Neural cell (in vitro differentiated cells): Measurements from ENCODE around the gene SAT2.

Experiments used
- CTCF ChIP-seq: fragments of 450-650 bp; IDR thresholded peaks from 2 replicates; pipeline ENCODE4 v1.5.1; 2014; ENCODE audit warnings: antibody characterized with exemption, mild to moderate bottlenecking, moderate library complexity; ENCODE audit not compliant: poor library complexity, severe bottlenecking
- EP300 ChIP-seq: fragments of 450-650 bp; conservative IDR thresholded peaks from 2 replicates; pipeline ENCODE4 v1.6.1; 2014; ENCODE audit warnings: antibody characterized with exemption, mild to moderate bottlenecking, moderate library complexity; ENCODE audit not compliant: poor library complexity, severe bottlenecking
- EZH2 ChIP-seq: fragments of 200-600, 300-800 bp; shearing (Covaris generic), sonication (generic); IDR thresholded peaks from 2 replicates; pipeline ENCODE4 v1.6.1; 2014; ENCODE audit warnings: antibody characterized with exemption, low read length, borderline replicate concordance, mild to moderate bottlenecking; ENCODE audit not compliant: insufficient read depth, poor library complexity, severe bottlenecking
- MXI1 ChIP-seq: fragments of 450-650 bp; conservative IDR thresholded peaks from 2 replicates; pipeline ENCODE4 v1.6.1; 2014; ENCODE audit warnings: antibody characterized with exemption, mild to moderate bottlenecking; ENCODE audit not compliant: poor library complexity, severe bottlenecking
- POLR2AphosphoS5 ChIP-seq: IDR thresholded peaks from 2 replicates; pipeline ENCODE4 v1.6.1; 2012
- RAD21 ChIP-seq: fragments of 450-650 bp; conservative IDR thresholded peaks from 2 replicates; pipeline ENCODE4 v1.6.1; 2014; ENCODE audit warnings: antibody characterized with exemption, mild to moderate bottlenecking, moderate library complexity
- SMC3 ChIP-seq: fragments of 450-650 bp; conservative IDR thresholded peaks from 2 replicates; pipeline ENCODE4 v1.6.1; 2014; ENCODE audit warnings: antibody characterized with exemption, mild to moderate bottlenecking, moderate library complexity; ENCODE audit not compliant: poor library complexity
- TAF1 ChIP-seq: IDR thresholded peaks from 2 replicates; pipeline ENCODE4 v1.6.1; 2012; ENCODE audit warnings: low read depth

GRCh38 chr17:7615265-7615747 lies 12.3 kb downstream of the SAT2 start:
- no peak for TF ChIP-seq CTCF
- TF ChIP-seq EZH2: no peak
- TF ChIP-seq POLR2AphosphoS5: no peak
- TF ChIP-seq TAF1: no peak
- no peak for TF ChIP-seq EP300
- TF ChIP-seq MXI1: no peak
- TF ChIP-seq RAD21: no peak
- TF ChIP-seq SMC3: no peak
